ENCODE results near the gene TTC7B. TPM values are rescaled to one million over a fixed set of nuclear protein-coding genes. Genes with fewer than 3 reads are reported as not detected.

TTC7B gene
- total and polyA plus RNA-seq, 2 of the 8 experiments (the other 6 are each of a cell fraction or from before 2014, with no cell fraction given), result 23.7 to 34.0 TPM

DNA sequence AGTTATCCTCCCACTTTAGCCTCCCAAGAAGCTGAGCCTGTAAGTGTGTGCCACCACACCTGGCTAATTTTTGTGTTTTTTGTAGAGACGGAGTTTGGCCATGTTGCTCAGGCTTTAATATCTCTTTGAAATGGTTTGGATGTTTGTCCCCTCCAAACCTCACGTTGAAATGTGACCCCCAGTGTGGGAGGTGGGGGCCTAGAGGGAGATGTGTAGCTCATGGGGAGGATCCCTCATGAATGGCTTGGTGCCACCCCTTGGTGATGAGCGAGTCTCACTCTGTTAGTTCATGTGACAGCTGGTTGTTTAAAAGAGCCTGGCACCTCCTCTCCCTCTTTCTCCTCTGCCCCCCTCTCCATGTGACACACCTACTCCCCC, 23.6 kb upstream of the TTC7B start:
- Histone ChIP-seq H3K36me3 (ENCODE audit: control insufficient read depth in 2 of 4, insufficient read depth in 4 of 4, low read length in 3 of 4) (no peaks in the 10 kb centered on the region), H3K27ac (ENCODE audit: low read depth, low read length) (no peak overlapping the region), H3K4me3 (ENCODE audit: extremely low read depth in 1 of 4, insufficient read depth in 2 of 4, low read depth in 3 of 4, low read length in 4 of 4) (no peak overlapping the region), H2BK15ac (ENCODE audit: low read length) (no peak overlapping the region), H2BK120ac (replicated peaks; ENCODE audit: low read depth, low read length) (no peak overlapping the region), H3K79me2 (ENCODE audit: control insufficient read depth in 1 of 2, insufficient read depth in 2 of 2, low read length in 2 of 2) (no peaks in the 10 kb centered on the region), H3K23me2 (ENCODE audit: low read depth, low read length) (no peaks in the 10 kb centered on the region), H3K27me3 (replicated peaks in 1 of 4; ENCODE audit: control insufficient read depth in 3 of 4, extremely low read depth in 1 of 4, insufficient read depth in 3 of 4, low read length in 3 of 4) (peaks cover 0 to 1% (median 0%) of the 10 kb centered on the region in 4 experiments; a peak in 1 of 7 replicates), H4K20me1 (replicated peaks in 1 of 2; ENCODE audit: control insufficient read depth in 1 of 2, insufficient read depth in 2 of 2, low read length in 2 of 2) (no peaks in the 10 kb centered on the region), H3K79me1 (ENCODE audit: low read depth, low read length) (no peaks in the 10 kb centered on the region), H3K9me3 (ENCODE audit: insufficient read depth in 2 of 2, low read depth in 1 of 2, low read length in 1 of 2) (no peaks in the 10 kb centered on the region), H3K4ac (replicated peaks; ENCODE audit: insufficient read length, low read depth, low read length) (no peak overlapping the region), H3K23ac (ENCODE audit: insufficient read length) (no peak overlapping the region), H3K4me2 (ENCODE audit: insufficient read depth in 1 of 2, low read depth in 2 of 2, low read length in 2 of 2) (no peak overlapping the region), H2BK5ac (ENCODE audit: low read depth, low read length) (no peak overlapping the region), H2BK20ac (ENCODE audit: low read length) (no peak overlapping the region), H4K8ac (ENCODE audit: extremely low read depth, insufficient read depth, low read length) (no peak overlapping the region), H2AFZ (ENCODE audit: low read length) (no peak overlapping the region), H3K4me1 (replicated peaks in 1 of 4; ENCODE audit: control insufficient read depth in 3 of 4, insufficient read depth in 4 of 4, low read length in 3 of 4) (no peaks in the 10 kb centered on the region), H3K14ac (ENCODE audit: insufficient read length) (no peak overlapping the region), H3K9ac (replicated peaks in 1 of 4; ENCODE audit: extremely low read depth in 1 of 4, low read depth in 3 of 4, low read length in 3 of 4) (no peak overlapping the region), H3K18ac (ENCODE audit: extremely low read depth, low read length) (no peak overlapping the region), H4K91ac (replicated peaks; ENCODE audit: insufficient read length, low read length) (no peak overlapping the region), H2AK5ac (ENCODE audit: low read depth, low read length) (no peak overlapping the region), H4K5ac (ENCODE audit: insufficient read length, low read depth, low read length) (no peak overlapping the region), H3K56ac (replicated peaks; ENCODE audit: insufficient read length, low read depth, low read length) (no peak overlapping the region), H2BK12ac (ENCODE audit: low read depth, low read length) (no peak overlapping the region)
- FAIRE-seq, result no peak
- WGBS, 2 experiments (ENCODE audit: extremely low coverage in 1 of 2, insufficient coverage in 1 of 2, insufficient read length in 1 of 2, insufficient replicate concordance in 2 of 2, low coverage in 1 of 2, low lambda C conversion rate in 2 of 2, missing lambda C conversion rate in 1 of 2), result 89% methylated on average over 3 of the region's 3 CpGs; no CpG with 5 or more reads in 1 of the 2 experiments
- DNase-seq (ENCODE audit: low read depth in 1 of 2, low spot score in 2 of 2), result peak in 1 of 2 experiments; percentile 32
- CTCF ChIA-PET (ENCODE audit: partially characterized antibody), result interaction anchor here (1.2 kb wide), 1 partner anchor 120 kb away, joined by 3 read pairs; no protein-coding TSS in a partner anchor
- POLR2A ChIA-PET (ENCODE audit: partially characterized antibody), result interaction anchor here (1.2 kb wide), 1 partner anchor 10 kb away, joined by 3 read pairs; no protein-coding TSS in a partner anchor
- no peak for TF ChIP-seq CEBPB (IDR thresholded peaks at IDR 0.05; ENCODE audit: low read depth, low read length)
- no peak for TF ChIP-seq YY1 (IDR thresholded peaks at IDR 0.05; ENCODE audit: low read depth, low read length)
- TF ChIP-seq TEAD4 (IDR thresholded peaks at IDR 0.05; ENCODE audit: low read depth, low read length), result no peak
- TF ChIP-seq, protein P1, sequence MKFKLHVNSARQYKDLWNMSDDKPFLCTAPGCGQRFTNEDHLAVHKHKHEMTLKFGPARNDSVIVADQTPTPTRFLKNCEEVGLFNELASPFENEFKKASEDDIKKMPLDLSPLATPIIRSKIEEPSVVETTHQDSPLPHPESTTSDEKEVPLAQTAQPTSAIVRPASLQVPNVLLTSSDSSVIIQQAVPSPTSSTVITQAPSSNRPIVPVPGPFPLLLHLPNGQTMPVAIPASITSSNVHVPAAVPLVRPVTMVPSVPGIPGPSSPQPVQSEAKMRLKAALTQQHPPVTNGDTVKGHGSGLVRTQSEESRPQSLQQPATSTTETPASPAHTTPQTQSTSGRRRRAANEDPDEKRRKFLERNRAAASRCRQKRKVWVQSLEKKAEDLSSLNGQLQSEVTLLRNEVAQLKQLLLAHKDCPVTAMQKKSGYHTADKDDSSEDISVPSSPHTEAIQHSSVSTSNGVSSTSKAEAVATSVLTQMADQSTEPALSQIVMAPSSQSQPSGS (IDR thresholded peaks at IDR 0.05; ENCODE audit: low read length), result no peak
- no peak for TF ChIP-seq TAF7 (optimal IDR thresholded peaks at IDR 0.05; ENCODE audit: borderline replicate concordance, low read depth, low read length)
- TF ChIP-seq BRCA1 (IDR thresholded peaks at IDR 0.05; ENCODE audit: low read depth, low read length), result no peak
- TF ChIP-seq FOSL1 (IDR thresholded peaks at IDR 0.05; ENCODE audit: insufficient read depth, low read depth, low read length), result no peak
- no peak for TF ChIP-seq NRF1 (IDR thresholded peaks at IDR 0.05; ENCODE audit: low read depth, low read length)
- TF ChIP-seq SP1 (IDR thresholded peaks at IDR 0.05; ENCODE audit: low read depth, low read length), result no peak
- no peak for TF ChIP-seq JUND (IDR thresholded peaks at IDR 0.05; ENCODE audit: low read length)
- TF ChIP-seq, protein P2, sequence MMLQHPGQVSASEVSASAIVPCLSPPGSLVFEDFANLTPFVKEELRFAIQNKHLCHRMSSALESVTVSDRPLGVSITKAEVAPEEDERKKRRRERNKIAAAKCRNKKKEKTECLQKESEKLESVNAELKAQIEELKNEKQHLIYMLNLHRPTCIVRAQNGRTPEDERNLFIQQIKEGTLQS (IDR thresholded peaks at IDR 0.05; ENCODE audit: insufficient read depth, low read depth, low read length), result no peak
- TF ChIP-seq, protein P3, sequence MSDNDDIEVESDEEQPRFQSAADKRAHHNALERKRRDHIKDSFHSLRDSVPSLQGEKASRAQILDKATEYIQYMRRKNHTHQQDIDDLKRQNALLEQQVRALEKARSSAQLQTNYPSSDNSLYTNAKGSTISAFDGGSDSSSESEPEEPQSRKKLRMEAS (IDR thresholded peaks at IDR 0.05), result no peak
- no peak for TF ChIP-seq EZH2 (IDR thresholded peaks at IDR 0.05; ENCODE audit: low read depth, low read length, severe bottlenecking)
